Amniotic stem cell (primary cell): ENCODE results near the gene TTC7B.
A peak's percentile ranks its signal among the peaks of the same experiment; 100 is the strongest.

Experiments
- DNase-seq: peaks from one replicate; lab custom pipeline; 2025; lab: John Stamatoyannopoulos, UW

TTC7B gene

GRCh38 chr14:90703841-90704737 is 112.1 kb downstream of the TTC7B start:
- no peak for DNase-seq

- DNase-seq: no peak
Observed at GRCh38 chr14:90700933-90701776, 115.1 kb downstream of the TTC7B start.

DNA sequence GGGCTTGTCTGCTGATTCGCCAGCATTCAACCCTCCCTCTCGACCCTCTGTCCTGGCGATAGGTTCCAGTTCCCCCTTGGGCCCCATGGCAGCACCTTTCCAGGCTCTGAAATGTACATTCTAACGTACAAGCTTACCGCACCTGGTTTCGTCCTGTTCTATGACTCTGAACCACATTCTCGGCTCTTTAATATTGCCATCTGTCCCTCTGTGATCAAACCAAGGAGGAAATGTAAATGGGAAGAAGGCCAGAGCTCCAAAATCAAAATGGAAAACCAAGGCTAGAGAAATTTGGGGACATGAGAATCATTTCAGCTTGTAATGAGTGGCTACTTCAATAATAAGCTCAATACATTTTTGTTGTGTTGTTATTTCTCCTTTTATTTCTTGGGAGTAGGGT is 117.2 kb downstream of the TTC7B start:
- DNase-seq: no peak

DNA sequence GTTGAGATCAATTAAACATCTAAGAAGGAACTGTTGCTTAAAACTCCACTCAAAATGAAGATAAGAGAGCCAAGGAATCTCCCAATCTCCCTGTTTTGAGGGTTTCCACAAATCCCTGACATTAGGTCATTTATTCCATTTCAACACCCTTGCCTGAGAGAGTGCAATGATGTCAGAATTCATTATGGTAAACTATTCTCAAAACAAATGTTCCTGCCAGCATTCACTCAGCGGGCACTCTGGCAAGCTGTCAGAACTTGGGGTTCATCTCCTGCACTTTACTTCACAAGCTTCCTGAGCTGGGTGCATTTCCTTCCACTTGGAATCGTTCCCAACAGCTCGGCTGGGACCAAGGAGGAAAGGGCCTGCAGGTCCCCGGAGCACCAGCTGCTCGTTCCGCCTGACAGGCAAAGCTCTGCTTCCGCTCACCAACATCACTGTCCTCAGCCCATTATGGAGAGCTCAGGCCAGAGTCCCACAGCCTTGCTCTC is 117.8 kb downstream of the TTC7B start:
- no peak for DNase-seq

GRCh38 chr14:90697577-90698206 is 118.5 kb downstream of the TTC7B start:
- peak; percentile 59 for DNase-seq

- no peak for DNase-seq
Observed at GRCh38 chr14:90697132-90697531, 119.1 kb downstream of the TTC7B start.

- no peak for DNase-seq
Observed at GRCh38 chr14:90696720-90697119, 119.5 kb downstream of the TTC7B start.

GRCh38 chr14:90695997-90696660 is 120.1 kb downstream of the TTC7B start:
- no peak for DNase-seq

DNA sequence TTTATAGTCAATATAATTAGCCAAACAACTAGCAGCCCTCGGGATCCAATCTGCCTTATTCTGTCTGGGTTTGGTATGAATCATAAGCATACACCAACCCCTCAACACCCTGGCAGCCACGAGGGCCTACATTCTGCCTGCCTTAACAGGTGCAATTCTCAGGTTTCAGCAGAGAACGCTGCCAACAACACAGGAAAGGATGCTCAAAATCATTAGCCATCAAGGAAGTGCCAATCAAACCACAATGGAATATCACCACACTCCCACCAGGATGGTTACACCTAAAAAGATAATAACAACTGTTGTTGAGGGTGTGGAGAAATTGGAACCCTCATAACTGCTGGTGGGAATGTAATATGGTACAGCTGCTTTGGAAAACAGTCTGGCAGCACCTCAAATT is 122.8 kb downstream of the TTC7B start:
- DNase-seq: no peak

DNA sequence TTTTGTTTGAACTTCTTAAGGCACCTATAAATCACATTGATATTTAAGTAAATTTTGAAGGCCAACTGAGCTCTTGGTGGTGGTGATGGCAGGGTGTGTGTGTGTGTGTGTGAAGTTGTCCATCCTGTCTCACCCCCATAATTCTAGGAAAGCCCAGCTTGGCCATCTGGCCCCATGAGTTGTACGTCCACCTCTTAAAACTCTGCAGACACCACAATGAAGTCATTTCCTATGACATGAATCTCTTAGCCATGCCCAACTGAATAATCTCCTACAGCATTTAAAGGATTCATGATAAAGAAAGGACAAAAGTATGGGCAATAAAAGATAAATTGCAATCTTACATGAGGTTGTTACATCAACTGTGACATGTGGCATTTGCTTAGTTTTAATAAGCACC is 123.4 kb downstream of the TTC7B start:
- no peak for DNase-seq

DNA sequence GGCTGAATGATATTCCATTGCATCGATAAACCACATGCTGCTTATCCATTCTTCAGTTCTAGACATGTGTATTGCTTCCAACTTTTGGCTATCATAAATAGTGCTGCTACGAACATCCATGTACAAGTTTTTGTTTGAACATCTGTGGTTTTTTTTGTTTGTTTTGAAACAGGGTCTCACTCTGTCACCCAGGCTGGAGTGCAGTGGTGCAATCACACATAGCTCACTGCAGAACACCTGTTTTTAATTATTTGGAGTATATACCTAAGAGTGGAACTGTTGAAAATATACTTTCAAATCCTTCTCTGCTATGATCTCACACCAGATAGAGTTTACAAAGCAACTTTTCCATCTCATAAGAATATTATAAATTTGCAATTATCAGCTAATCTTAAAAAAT is 124.2 kb downstream of the TTC7B start:
- DNase-seq: no peak

- no peak for DNase-seq
Observed at GRCh38 chr14:90691627-90692026, 124.6 kb downstream of the TTC7B start.

DNA sequence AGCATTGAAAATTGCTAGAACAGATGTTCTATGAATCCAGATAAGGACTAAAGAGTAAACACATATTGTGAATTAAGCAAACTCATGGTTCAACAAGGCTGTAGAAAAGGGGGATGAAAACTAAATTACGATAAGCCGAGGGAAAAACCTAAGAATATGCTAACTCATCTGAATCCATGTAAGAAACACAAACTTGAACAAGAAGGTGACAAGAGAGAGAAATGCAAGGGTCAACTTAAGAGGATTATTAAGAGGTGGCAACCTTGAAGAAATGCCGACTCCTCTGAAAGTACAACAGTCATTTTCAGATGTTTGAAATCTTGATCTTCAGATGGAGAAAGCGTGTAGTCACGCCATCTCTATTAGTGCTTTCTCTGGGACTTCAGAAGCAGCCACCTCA is 128.6 kb downstream of the TTC7B start:
- no peak for DNase-seq

GRCh38 chr14:90682615-90683014 is 133.6 kb downstream of the TTC7B start:
- no peak for DNase-seq

- DNase-seq: no peak
Observed at GRCh38 chr14:90681929-90682328, 134.3 kb downstream of the TTC7B start.

- DNase-seq: no peak
Observed at GRCh38 chr14:90678846-90679362, 137.3 kb downstream of the TTC7B start.

- DNase-seq: peak; percentile 9
Observed at GRCh38 chr14:90678420-90678819, 137.8 kb downstream of the TTC7B start.

DNA sequence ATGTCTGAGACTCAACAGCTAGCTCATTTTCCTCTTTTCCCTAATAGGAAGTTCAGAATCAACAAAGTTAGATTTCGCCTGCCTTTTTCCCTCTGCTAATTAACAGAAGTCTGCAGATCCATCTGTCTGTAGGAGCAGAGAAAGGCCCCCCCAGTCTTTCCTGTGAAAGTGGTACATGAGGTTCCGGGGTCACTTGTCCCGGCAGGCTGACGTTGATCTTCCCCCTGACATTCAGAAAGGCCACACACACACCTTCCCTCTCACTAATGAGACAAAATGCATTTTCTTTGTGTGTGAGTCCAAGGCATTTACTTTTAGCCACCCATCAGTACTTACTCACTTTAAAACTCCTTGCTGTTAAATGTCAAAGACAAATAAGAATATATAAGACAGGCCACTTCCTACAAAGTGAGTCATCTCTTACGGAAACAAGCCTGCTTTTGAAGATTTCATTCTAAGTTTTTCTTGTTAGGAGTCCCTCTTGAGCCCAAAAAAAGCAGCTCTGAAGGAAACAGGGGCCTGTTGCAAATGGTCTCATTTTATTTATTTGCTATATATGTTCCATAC is 138.7 kb downstream of the TTC7B start:
- DNase-seq: peak; percentile 46

- no peak for DNase-seq
Observed at GRCh38 chr14:90676912-90677311, 139.3 kb downstream of the TTC7B start.

GRCh38 chr14:90676356-90676755 is 139.9 kb downstream of the TTC7B start:
- DNase-seq: no peak

GRCh38 chr14:90675399-90675798 is 140.8 kb downstream of the TTC7B start:
- peak; percentile 15 for DNase-seq
